OCI-LY7 (cell line): ENCODE measurements around the gene UGT1A3. TPM values are rescaled to one million over a fixed set of nuclear protein-coding genes. Genes with fewer than 3 reads are reported as not detected.
"Not testable (repeated sequence)": the region's sequence is repeated elsewhere in the genome, so short reads cannot be mapped to it uniquely, and the experiment has no call there.

Source experiments
- BruUV-seq: library from RNA; stranded (reverse); fragments of 400-500 nt; replicated peaks from 2 replicates; lab custom pipeline; 2021; lab: Mats Ljungman, UMichigan
- CTCF ChIA-PET: fragments of 300-600 bp; sonication (Branson Sonifier 250); formaldehyde crosslinking; loops from one replicate; lab custom pipeline; 2022; ENCODE audit warnings: antibody characterized with exemption; ENCODE audit not compliant: unreplicated experiment; lab: Charles Lee
- POLR2A ChIA-PET: fragments of 300-600 bp; sonication (Branson Sonifier 250); formaldehyde crosslinking; loops from one replicate; lab custom pipeline; 2022; ENCODE audit warnings: antibody characterized with exemption; lab: Charles Lee
- DNase-seq: peaks from one replicate; pipeline ENCODE4 v3.0.0-alpha.2; 2015; ENCODE audit warnings: low spot score
- H2AFZ ChIP-seq: fragments of 200-600 bp; sonication (generic), shearing (Covaris generic); 2 replicates; pipeline ENCODE4 v1.6.1; 2014; ENCODE audit warnings: mild to moderate bottlenecking, antibody characterized with exemption, low read length, moderate library complexity
- H3K27ac ChIP-seq: fragments of 200-600 bp; sonication (generic); 2 replicates; pipeline ENCODE4 v1.5.1; 2014; ENCODE audit warnings: mixed run types, low read depth, mild to moderate bottlenecking, moderate library complexity, low read length, inconsistent platforms; ENCODE audit not compliant: poor library complexity, severe bottlenecking
- H3K36me3 ChIP-seq: fragments of 200-600 bp; sonication (generic); 2 replicates; pipeline ENCODE4 v1.6.1; 2014; ENCODE audit warnings: mild to moderate bottlenecking, antibody characterized with exemption, low read length, moderate library complexity, mixed read lengths; ENCODE audit not compliant: insufficient read depth
- H3K4me1 ChIP-seq: fragments of 200-600 bp; sonication (generic); 2 replicates; pipeline ENCODE4 v1.5.1; 2014; ENCODE audit warnings: mild to moderate bottlenecking, low read length; ENCODE audit not compliant: insufficient read depth, poor library complexity, severe bottlenecking
- H3K4me2 ChIP-seq: fragments of 200-600 bp; sonication (generic); 2 replicates; pipeline ENCODE4 v1.6.1; 2014; ENCODE audit warnings: mild to moderate bottlenecking, low read length
- H3K4me3 ChIP-seq: fragments of 200-600 bp; sonication (generic); 2 replicates; pipeline ENCODE4 v1.5.1; 2014; ENCODE audit warnings: mild to moderate bottlenecking, low read depth, low read length; ENCODE audit not compliant: poor library complexity, severe bottlenecking
- H3K79me2 ChIP-seq: fragments of 200-600 bp; sonication (generic); 2 replicates; pipeline ENCODE4 v1.6.1; 2016; ENCODE audit warnings: low read depth, mild to moderate bottlenecking, low read length, moderate library complexity, mixed read lengths; ENCODE audit not compliant: insufficient read depth
- H3K9me2 ChIP-seq: fragments of 200-600 bp; sonication (generic); 2 replicates; pipeline ENCODE4 v1.6.1; 2016; ENCODE audit warnings: mild to moderate bottlenecking, low read length, mixed read lengths; ENCODE audit not compliant: insufficient read depth
- H3K9me3 ChIP-seq: fragments of 200-600 bp; sonication (generic); 2 replicates; pipeline ENCODE4 v1.6.1; 2014; ENCODE audit warnings: mild to moderate bottlenecking, mixed run types, low read length, mixed read lengths
- H4K20me1 ChIP-seq: fragments of 200-600 bp; sonication (generic); 2 replicates; pipeline ENCODE4 v1.6.1; 2014; ENCODE audit warnings: mild to moderate bottlenecking, antibody characterized with exemption, low read length, moderate library complexity, mixed read lengths; ENCODE audit not compliant: insufficient read depth
- CTCF ChIP-seq: fragments of 200-600 bp; sonication (generic); conservative IDR thresholded peaks from 2 replicates; pipeline ENCODE4 v1.5.1; 2014; ENCODE audit warnings: mild to moderate bottlenecking, antibody characterized with exemption, low read length, moderate library complexity, mixed read lengths
- EZH2phosphoT487 ChIP-seq: fragments of 200-600 bp; sonication (generic); IDR thresholded peaks from 2 replicates; pipeline ENCODE4 v1.6.1; 2018; ENCODE audit warnings: low read depth, borderline replicate concordance, mild to moderate bottlenecking, mixed run types, antibody characterized with exemption, low read length, moderate library complexity, mixed read lengths
- intact Hi-C: fragments of 100-400 bp; cut with micrococcal nuclease; formaldehyde crosslinking; loops from one replicate; pipeline ENCODE4 v1.10.0; 2022; ENCODE audit not compliant: unreplicated experiment
- total RNA-seq, 2 experiments: library from RNA; depleted of rRNA in 1 of 2; stranded (reverse); fragments of >200 nt in 1 of 2; shearing (Covaris generic) in 1 of 2; gene quantifications; 2 replicates each; pipeline ENCODE4 v1.2.3, GENCODE V29; 2014 to 2022

Gene UGT1A3
- total RNA-seq, 2 experiments from 2014 or later = not detected

GRCh38 chr2:233713262-233713615 lies 15.6 kb upstream of the UGT1A3 start:
- no peaks in the 10 kb centered on the region for H3K9me3 ChIP-seq
- no peaks in the 10 kb centered on the region for H3K9me2 ChIP-seq
- DNase-seq = no peak
- H2AFZ ChIP-seq = no peak overlapping the region
- H3K36me3 ChIP-seq = no peaks in the 10 kb centered on the region
- H3K79me2 ChIP-seq = no peaks in the 10 kb centered on the region
- H3K4me1 ChIP-seq = no peaks in the 10 kb centered on the region
- no peaks in the 10 kb centered on the region for H4K20me1 ChIP-seq
- H3K4me2 ChIP-seq = no peak overlapping the region
- no peak overlapping the region for H3K27ac ChIP-seq
- no TSS peak for BruUV-seq
- ChIA-PET POLR2A (no interaction called here), CTCF (no interaction called here)
- no peak overlapping the region for H3K4me3 ChIP-seq
- intact Hi-C loops = loop anchor here (5.0 kb wide), 1 partner anchor 119 kb away; no protein-coding TSS in a partner anchor
- no peak for TF ChIP-seq CTCF

GRCh38 chr2:233714121-233714520 lies 14.7 kb upstream of the UGT1A3 start:
- intact Hi-C loops = loop anchor here (5.0 kb wide), 1 partner anchor 118 kb away; no protein-coding TSS in a partner anchor
- BruUV-seq = no TSS peak
- CTCF ChIA-PET = no interaction called here

GRCh38 chr2:233718552-233718951 lies 10.3 kb upstream of the UGT1A3 start, which contains the start of gene UGT1A4:
Gene UGT1A4 (plus strand): TSS chr2:233718736. CDS start chr2:233718821, 85 bp downstream.
- H3K9me3 ChIP-seq = no peaks in the 10 kb centered on the region
- H3K4me3 ChIP-seq = no peak within 1 kb of the TSS
- no TSS peak for BruUV-seq
- H3K4me1 ChIP-seq = no peaks in the 10 kb centered on the region
- no peaks in the 10 kb centered on the region for H3K79me2 ChIP-seq
- no peak within 1 kb of the TSS for H2AFZ ChIP-seq
- intact Hi-C loops = no loop called here
- CTCF ChIA-PET = interaction anchor here (1.0 kb wide), 1 partner anchor 212 kb away, joined by 3 read pairs; no protein-coding TSS in a partner anchor
- no peaks in the 10 kb centered on the region for H3K9me2 ChIP-seq
- no peak within 1 kb of the TSS for H3K4me2 ChIP-seq
- H4K20me1 ChIP-seq = no peaks in the 10 kb centered on the region
- POLR2A ChIA-PET = interaction anchor here (0.6 kb wide), 1 partner anchor 455 kb away, joined by 3 read pairs; no protein-coding TSS in a partner anchor
- no peaks in the 10 kb centered on the region for H3K36me3 ChIP-seq
- H3K27ac ChIP-seq = no peak within 1 kb of the TSS
- no peak for DNase-seq
- TF ChIP-seq EZH2phosphoT487 (no peak), CTCF (no peak)

More at GRCh38 chr2:233714121-233714520, 14.7 kb upstream of the UGT1A3 start:
- Histone ChIP-seq H3K4me2 (no peak overlapping the region), H3K4me1 (no peaks in the 10 kb centered on the region), H3K9me3 (no peaks in the 10 kb centered on the region), H3K27ac (no peak overlapping the region), H3K36me3 (no peaks in the 10 kb centered on the region), H3K9me2 (no peaks in the 10 kb centered on the region), H4K20me1 (no peaks in the 10 kb centered on the region), H2AFZ (no peak overlapping the region), H3K4me3 (no peak overlapping the region), H3K79me2 (no peaks in the 10 kb centered on the region)
- no peak for DNase-seq
- POLR2A ChIA-PET = no interaction called here
- TF ChIP-seq EZH2phosphoT487 (no peak), CTCF (no peak)

- H3K9me3 ChIP-seq, POLR2A ChIA-PET, intact Hi-C loops, H3K4me3 ChIP-seq, H4K20me1 ChIP-seq, H3K4me1 ChIP-seq, H3K79me2 ChIP-seq, BruUV-seq, H2AFZ ChIP-seq, DNase-seq, H3K36me3 ChIP-seq, H3K4me2 ChIP-seq, H3K9me2 ChIP-seq, H3K27ac ChIP-seq, CTCF ChIA-PET: not testable (repeated sequence)
These were observed 8.2 kb downstream of the UGT1A3 start for GRCh38 chr2:233736868-233737653.
